K562 (cell line): ENCODE results near the gene ZNF785. TPM values are rescaled to one million over a fixed set of nuclear protein-coding genes. Genes with fewer than 3 reads are reported as not detected.
A peak's percentile ranks its signal among the peaks of the same experiment; 100 is the strongest.

Experiments
- BRCA1 ChIP-seq, 2 experiments: fragments of 450-650 bp in 1 of 2; sonication (generic) in 1 of 2; formaldehyde crosslinking in 1 of 2; IDR thresholded peaks; 2 replicates each; pipeline versions ENCODE4 v1.5.0 to v1.6.1; 2017 to 2020; ENCODE audit warnings: mild to moderate bottlenecking in 1 of 2, missing genetic modification reagents in 1 of 2
- polyA plus RNA-seq, 8 experiments: library from polyadenylated mRNA; depleted of rRNA in 4 of 8; stranded (reverse) in 5 of 8; unstranded in 3 of 8; fragments of >200 nt; fragmentation: Nextera tagmentation in 2 of 8; fragmentation: Illumina TruSeq in 1 of 8; extraction: Ambion mirVana in 2 of 8; extraction: Trizol in 1 of 8; gene quantifications; 2 replicates each; pipeline versions ENCODE4 v1.2.1 to v1.2.3, GENCODE V29; 2011 to 2014; ENCODE audit warnings: inconsistent platforms in 1 of 8, missing spikeins in 1 of 8
- total RNA-seq, 7 experiments: library from RNA; depleted of rRNA in 6 of 7; stranded (reverse); fragments of >200 nt in 6 of 7; fragmentation: Illumina TruSeq in 2 of 7; extraction: Trizol in 2 of 7; gene quantifications; 2 replicates each; pipeline versions ENCODE4 v1.2.1 to v1.2.3, GENCODE V29; 2011 to 2021; ENCODE audit warnings: low replicate concordance in 1 of 7
- TF ChIP-seq, protein P1 (sequence below): sonication (generic); formaldehyde crosslinking; IDR thresholded peaks from 2 replicates; pipeline ENCODE4 v1.8.0; 2022; ENCODE audit warnings: missing genetic modification reagents, mild to moderate bottlenecking, moderate library complexity, borderline replicate concordance
- TF ChIP-seq, protein P2 (sequence below): IDR thresholded peaks from 2 replicates; pipeline ENCODE4 v1.6.1; 2011; ENCODE audit warnings: borderline replicate concordance, low read depth, mild to moderate bottlenecking, moderate library complexity, low read length; ENCODE audit not compliant: insufficient read depth, poor library complexity, severe bottlenecking
- TF ChIP-seq, protein P3 (sequence below), 3 experiments: IDR thresholded peaks in 2 of 3; conservative IDR thresholded peaks in 1 of 3; 2 replicates each; pipeline ENCODE4 v1.5.1; 2011 to 2012; ENCODE audit warnings: low read length in 3 of 3, mild to moderate bottlenecking in 3 of 3, control low read depth in 2 of 3, improper control_type of control experiment in 1 of 3, inconsistent platforms in 1 of 3, low read depth in 1 of 3, mixed read lengths in 1 of 3, moderate library complexity in 1 of 3; ENCODE audit not compliant: insufficient read depth in 2 of 3

Gene ZNF785
- total and polyA plus RNA-seq, 9 of the 15 experiments (the other 6 are each of a cell fraction or from before 2014, with no cell fraction given), result 0.64 to 11.0 (median 6.4) TPM

DNA sequence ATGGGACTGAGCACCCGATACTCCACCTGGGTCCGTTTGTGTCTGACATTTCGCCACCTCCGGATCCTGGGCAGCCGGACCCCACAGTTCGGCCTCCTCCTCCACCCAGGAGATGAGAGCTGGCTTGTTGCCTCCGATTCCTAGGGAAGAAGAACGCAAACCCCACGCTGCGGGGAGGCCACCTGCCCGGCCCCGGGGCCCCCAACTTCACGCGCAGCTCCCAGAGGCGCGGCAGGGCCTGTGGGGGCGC, 27.9 kb downstream of the ZNF785 start (continued):
- TF ChIP-seq, protein P1, sequence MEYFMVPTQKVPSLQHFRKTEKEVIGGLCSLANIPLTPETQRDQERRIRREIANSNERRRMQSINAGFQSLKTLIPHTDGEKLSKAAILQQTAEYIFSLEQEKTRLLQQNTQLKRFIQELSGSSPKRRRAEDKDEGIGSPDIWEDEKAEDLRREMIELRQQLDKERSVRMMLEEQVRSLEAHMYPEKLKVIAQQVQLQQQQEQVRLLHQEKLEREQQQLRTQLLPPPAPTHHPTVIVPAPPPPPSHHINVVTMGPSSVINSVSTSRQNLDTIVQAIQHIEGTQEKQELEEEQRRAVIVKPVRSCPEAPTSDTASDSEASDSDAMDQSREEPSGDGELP (CRISPR knock-in tag), result 0 out of 2 replicates have a peak, but pooled peaks have one; percentile 2
- TF ChIP-seq, protein P2, sequence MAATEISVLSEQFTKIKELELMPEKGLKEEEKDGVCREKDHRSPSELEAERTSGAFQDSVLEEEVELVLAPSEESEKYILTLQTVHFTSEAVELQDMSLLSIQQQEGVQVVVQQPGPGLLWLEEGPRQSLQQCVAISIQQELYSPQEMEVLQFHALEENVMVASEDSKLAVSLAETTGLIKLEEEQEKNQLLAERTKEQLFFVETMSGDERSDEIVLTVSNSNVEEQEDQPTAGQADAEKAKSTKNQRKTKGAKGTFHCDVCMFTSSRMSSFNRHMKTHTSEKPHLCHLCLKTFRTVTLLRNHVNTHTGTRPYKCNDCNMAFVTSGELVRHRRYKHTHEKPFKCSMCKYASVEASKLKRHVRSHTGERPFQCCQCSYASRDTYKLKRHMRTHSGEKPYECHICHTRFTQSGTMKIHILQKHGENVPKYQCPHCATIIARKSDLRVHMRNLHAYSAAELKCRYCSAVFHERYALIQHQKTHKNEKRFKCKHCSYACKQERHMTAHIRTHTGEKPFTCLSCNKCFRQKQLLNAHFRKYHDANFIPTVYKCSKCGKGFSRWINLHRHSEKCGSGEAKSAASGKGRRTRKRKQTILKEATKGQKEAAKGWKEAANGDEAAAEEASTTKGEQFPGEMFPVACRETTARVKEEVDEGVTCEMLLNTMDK, result peak; percentile 53
- TF ChIP-seq, protein P3, sequence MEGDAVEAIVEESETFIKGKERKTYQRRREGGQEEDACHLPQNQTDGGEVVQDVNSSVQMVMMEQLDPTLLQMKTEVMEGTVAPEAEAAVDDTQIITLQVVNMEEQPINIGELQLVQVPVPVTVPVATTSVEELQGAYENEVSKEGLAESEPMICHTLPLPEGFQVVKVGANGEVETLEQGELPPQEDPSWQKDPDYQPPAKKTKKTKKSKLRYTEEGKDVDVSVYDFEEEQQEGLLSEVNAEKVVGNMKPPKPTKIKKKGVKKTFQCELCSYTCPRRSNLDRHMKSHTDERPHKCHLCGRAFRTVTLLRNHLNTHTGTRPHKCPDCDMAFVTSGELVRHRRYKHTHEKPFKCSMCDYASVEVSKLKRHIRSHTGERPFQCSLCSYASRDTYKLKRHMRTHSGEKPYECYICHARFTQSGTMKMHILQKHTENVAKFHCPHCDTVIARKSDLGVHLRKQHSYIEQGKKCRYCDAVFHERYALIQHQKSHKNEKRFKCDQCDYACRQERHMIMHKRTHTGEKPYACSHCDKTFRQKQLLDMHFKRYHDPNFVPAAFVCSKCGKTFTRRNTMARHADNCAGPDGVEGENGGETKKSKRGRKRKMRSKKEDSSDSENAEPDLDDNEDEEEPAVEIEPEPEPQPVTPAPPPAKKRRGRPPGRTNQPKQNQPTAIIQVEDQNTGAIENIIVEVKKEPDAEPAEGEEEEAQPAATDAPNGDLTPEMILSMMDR (IDR thresholded peaks at IDR 0.05 in 2 of 3, conservative IDR thresholded peaks at IDR 0.05 in 1 of 3; ENCODE audit: insufficient read depth in 2 of 3, low read depth in 1 of 3, low read length in 3 of 3), result 0 out of 6 replicates have a peak, but pooled peaks of 1 of the 3 experiments have one; percentile 11
- TF ChIP-seq BRCA1 (IDR thresholded peaks at IDR 0.05) (no peak), BRCA1 (CRISPR knock-in tag; IDR thresholded peaks at IDR 0.05) (0 out of 2 replicates have a peak, but pooled peaks have one; percentile 2)
